ENCODE data around the gene SPDYE6.
A peak's percentile ranks its signal among the peaks of the same experiment; 100 is the strongest.
"Not testable (repeated sequence)": the region's sequence is repeated elsewhere in the genome, so short reads cannot be mapped to it uniquely, and the experiment has no call there.

- peak in 1 of 12 donors; percentile 13 for TF ChIP-seq CTCF (IDR thresholded peaks at IDR 0.05)
- TF ChIP-seq POLR2A (IDR thresholded peaks at IDR 0.05) = not testable (repeated sequence)
Observed at GRCh38 chr7:102404862-102405188, 48.6 kb upstream of the SPDYE6 start.

Data from heart left ventricle (tissue), 13 donors.